HUES48 (cell line): ENCODE data around the gene ZNF655.
"Not testable (repeated sequence)": the region's sequence is repeated elsewhere in the genome, so short reads cannot be mapped to it uniquely, and the experiment has no call there.

Source experiments
- H3K27ac ChIP-seq: one replicate; pipeline ENCODE4 v1.7.0; 2013; ENCODE audit warnings: low read depth, low read length, inconsistent platforms
- H3K27me3 ChIP-seq: 2 replicates; pipeline ENCODE4 v1.6.1; 2013; ENCODE audit warnings: mild to moderate bottlenecking, low read length; ENCODE audit not compliant: control insufficient read depth, insufficient read depth
- H3K36me3 ChIP-seq: 2 replicates; pipeline ENCODE4 v1.6.1; 2013; ENCODE audit warnings: low read length; ENCODE audit not compliant: control insufficient read depth, insufficient read depth
- H3K4me1 ChIP-seq: 2 replicates; pipeline ENCODE4 v1.6.1; 2013; ENCODE audit warnings: mild to moderate bottlenecking, low read length; ENCODE audit not compliant: control insufficient read depth, insufficient read depth
- H3K4me3 ChIP-seq: 2 replicates; pipeline ENCODE4 v1.5.1; 2013; ENCODE audit warnings: mild to moderate bottlenecking, low read depth, low read length
- H3K9ac ChIP-seq: 2 replicates; pipeline ENCODE4 v1.6.1; 2013; ENCODE audit warnings: mild to moderate bottlenecking, low read depth, low read length, moderate library complexity
- H3K9me3 ChIP-seq: 2 replicates; pipeline ENCODE4 v1.6.1; 2013; ENCODE audit warnings: low read length; ENCODE audit not compliant: control insufficient read depth, insufficient read depth

ZNF655 gene

GRCh38 chr7:99543916-99544315 is 14.5 kb upstream of the ZNF655 start:
- H3K27me3 ChIP-seq: no peaks in the 10 kb centered on the region
- H3K9ac ChIP-seq: no peak overlapping the region
- peaks cover 18% of the 10 kb centered on the region for H3K36me3 ChIP-seq
- no peak overlapping the region for H3K4me3 ChIP-seq
- peaks cover 7% of the 10 kb centered on the region; the same call in 1 of the 2 replicates for H3K9me3 ChIP-seq
- H3K27ac ChIP-seq: no peak overlapping the region
- H3K4me1 ChIP-seq: no peaks in the 10 kb centered on the region

- not testable (repeated sequence) for H3K9ac ChIP-seq, H3K4me1 ChIP-seq, H3K4me3 ChIP-seq, H3K9me3 ChIP-seq, H3K27me3 ChIP-seq, H3K27ac ChIP-seq
- H3K36me3 ChIP-seq: peaks cover 18% of the 10 kb centered on the region
These were observed 13.1 kb upstream of the ZNF655 start for GRCh38 chr7:99545308-99545707.

GRCh38 chr7:99549545-99549944 is 8.9 kb upstream of the ZNF655 start:
- H3K9ac ChIP-seq, H3K27ac ChIP-seq, H3K4me1 ChIP-seq, H3K4me3 ChIP-seq, H3K27me3 ChIP-seq, H3K9me3 ChIP-seq: not testable (repeated sequence)
- H3K36me3 ChIP-seq: peaks cover 18% of the 10 kb centered on the region

- Histone ChIP-seq H3K27ac (peak overlapping the region; percentile 64), H3K27me3 (no peaks in the 10 kb centered on the region), H3K9me3 (no peaks in the 10 kb centered on the region), H3K4me1 (no peaks in the 10 kb centered on the region), H3K4me3 (peak overlapping the region; percentile 99), H3K36me3 (peaks cover 26% of the 10 kb centered on the region), H3K9ac (peak overlapping the region; percentile 81)
These were observed 7.1 kb upstream of the ZNF655 start for GRCh38 chr7:99551334-99551733.

- Histone ChIP-seq H3K9me3 (no peaks in the 10 kb centered on the region), H3K27me3 (no peaks in the 10 kb centered on the region), H3K9ac (peak within 1 kb of the TSS; percentile 81), H3K27ac (peak within 1 kb of the TSS; percentile 64), H3K36me3 (peaks cover 24% of the 10 kb centered on the region), H3K4me1 (no peaks in the 10 kb centered on the region), H3K4me3 (peak within 1 kb of the TSS; percentile 99)
These were observed 6.5 kb upstream of the ZNF655 start, which contains the start of gene FAM200A for GRCh38 chr7:99551767-99552463. FAM200A (minus strand) TSS chr7:99552114; CDS start chr7:99548407, 3,707 bp downstream.

GRCh38 chr7:99553039-99553438 is 5.4 kb upstream of the ZNF655 start:
- H3K9me3 ChIP-seq: no peaks in the 10 kb centered on the region
- H3K27ac ChIP-seq: no peak overlapping the region
- no peaks in the 10 kb centered on the region for H3K27me3 ChIP-seq
- peaks cover 5% of the 10 kb centered on the region; the same call in 1 of the 2 replicates for H3K4me1 ChIP-seq
- H3K4me3 ChIP-seq: no peak overlapping the region
- peaks cover 13% of the 10 kb centered on the region for H3K36me3 ChIP-seq
- no peak overlapping the region for H3K9ac ChIP-seq

- peaks cover 5% of the 10 kb centered on the region; the same call in 1 of the 2 replicates for H3K4me1 ChIP-seq
- no peak overlapping the region for H3K27ac ChIP-seq
- no peak overlapping the region for H3K4me3 ChIP-seq
- H3K9ac ChIP-seq: no peak overlapping the region
- no peaks in the 10 kb centered on the region for H3K9me3 ChIP-seq
- H3K27me3 ChIP-seq: no peaks in the 10 kb centered on the region
- peaks cover 9% of the 10 kb centered on the region for H3K36me3 ChIP-seq
These were observed 3.5 kb upstream of the ZNF655 start for GRCh38 chr7:99554939-99555338.

GRCh38 chr7:99557196-99557607 is 1.2 kb upstream of the ZNF655 start:
- Histone ChIP-seq H3K9me3 (no peaks in the 10 kb centered on the region), H3K4me1 (peaks cover 5% of the 10 kb centered on the region; the same call in 1 of the 2 replicates), H3K9ac (no peak overlapping the region; the same call in 1 of the 2 replicates), H3K36me3 (peaks cover 30% of the 10 kb centered on the region), H3K27ac (no peak overlapping the region), H3K27me3 (no peaks in the 10 kb centered on the region), H3K4me3 (peak overlapping the region; percentile 100)

GRCh38 chr7:99557940-99558305 is 519 bp upstream of the ZNF655 start:
- Histone ChIP-seq H3K4me1 (peaks cover 5% of the 10 kb centered on the region; the same call in 1 of the 2 replicates), H3K9ac (peak overlapping the region; percentile 97), H3K27ac (peak overlapping the region; percentile 97), H3K4me3 (peak overlapping the region; percentile 100), H3K27me3 (no peaks in the 10 kb centered on the region), H3K9me3 (no peaks in the 10 kb centered on the region), H3K36me3 (peaks cover 37% of the 10 kb centered on the region)

- H3K27ac ChIP-seq: peak overlapping the region; percentile 97
- H3K4me3 ChIP-seq: peak overlapping the region; percentile 100
- peaks cover 5% of the 10 kb centered on the region; the same call in 1 of the 2 replicates for H3K4me1 ChIP-seq
- H3K27me3 ChIP-seq: no peaks in the 10 kb centered on the region
- H3K9ac ChIP-seq: peak overlapping the region; percentile 97
- H3K36me3 ChIP-seq: peaks cover 51% of the 10 kb centered on the region
- H3K9me3 ChIP-seq: no peaks in the 10 kb centered on the region
These were observed 903 bp downstream of the ZNF655 start for GRCh38 chr7:99559175-99559915.
